Neutrophil (primary cell): ENCODE results near the gene TXN.

Experiments
- H3K27ac ChIP-seq: fragments of 200-600 bp; sonication (generic); 2 replicates; pipeline ENCODE4 v1.5.1; 2016; ENCODE audit warnings: mild to moderate bottlenecking, moderate library complexity
- H3K27me3 ChIP-seq: fragments of 200-600 bp; sonication (generic); 2 replicates; pipeline ENCODE4 v1.6.0; 2016; ENCODE audit warnings: mild to moderate bottlenecking
- H3K36me3 ChIP-seq: fragments of 200-600 bp; sonication (generic); 2 replicates; pipeline ENCODE4 v1.5.1; 2017
- H3K4me1 ChIP-seq, 2 experiments: fragments of 200-600 bp in 1 of 2; sonication (generic) in 1 of 2; 1 replicate in 1 of 2; 2 replicates in 1 of 2; pipeline versions ENCODE4 v1.5.1 to v1.6.1; 2013 to 2016; ENCODE audit warnings: low read depth in 1 of 2, low read length in 1 of 2, mild to moderate bottlenecking in 1 of 2, moderate library complexity in 1 of 2; ENCODE audit not compliant: control insufficient read depth in 1 of 2, insufficient read depth in 1 of 2
- H3K4me3 ChIP-seq, 2 experiments: fragments of 200-600 bp in 1 of 2; sonication (generic) in 1 of 2; 1 replicate in 1 of 2; 2 replicates in 1 of 2; pipeline ENCODE4 v1.5.1; 2013 to 2016; ENCODE audit warnings: low read depth in 1 of 2, low read length in 1 of 2, mild to moderate bottlenecking in 1 of 2, moderate library complexity in 1 of 2
- H3K9me3 ChIP-seq: fragments of 200-600 bp; sonication (generic); 2 replicates; pipeline ENCODE4 v1.5.1; 2016
- CTCF ChIP-seq: fragments of 200-600 bp; sonication (generic); IDR thresholded peaks from 2 replicates; pipeline ENCODE4 v1.5.1; 2016; ENCODE audit warnings: antibody characterized with exemption

TXN gene

GRCh38 chr9:110251212-110251611 is 5.1 kb downstream of the TXN start:
- H3K36me3 ChIP-seq, result peaks cover 43% of the 10 kb centered on the region
- H3K27ac ChIP-seq, result no peak overlapping the region
- no peak overlapping the region for H3K4me3 ChIP-seq
- no peaks in the 10 kb centered on the region for H3K9me3 ChIP-seq
- H3K27me3 ChIP-seq, result no peaks in the 10 kb centered on the region
- H3K4me1 ChIP-seq, result peaks cover 26 to 42% of the 10 kb centered on the region in 2 experiments
- no peak for TF ChIP-seq CTCF

GRCh38 chr9:110249603-110250002 is 6.7 kb downstream of the TXN start:
- Histone ChIP-seq H3K36me3 (peaks cover 58% of the 10 kb centered on the region), H3K9me3 (no peaks in the 10 kb centered on the region), H3K4me1 (peaks cover 21 to 35% of the 10 kb centered on the region in 2 experiments), H3K27me3 (no peaks in the 10 kb centered on the region), H3K4me3 (no peak overlapping the region), H3K27ac (peak overlapping the region; percentile 42)
- no peak for TF ChIP-seq CTCF

DNA sequence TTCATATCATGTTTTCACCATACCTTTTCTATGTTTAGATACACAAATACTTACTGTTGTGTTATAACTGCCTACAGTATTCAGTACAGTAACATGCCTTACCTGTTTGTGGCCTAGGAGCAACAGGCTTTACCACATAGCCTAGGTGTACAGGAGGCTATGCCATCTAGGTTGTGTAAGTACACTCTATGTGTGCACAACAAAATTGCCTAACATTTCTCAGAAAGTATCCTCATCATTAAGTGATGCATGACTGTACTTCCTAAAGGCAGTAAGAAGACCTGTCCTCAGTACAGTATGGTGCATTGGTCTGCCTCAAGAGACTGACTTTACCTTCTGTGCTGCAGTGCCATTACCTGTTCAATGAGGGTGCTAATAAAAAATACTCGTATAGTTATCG is 7.9 kb downstream of the TXN start:
- Histone ChIP-seq H3K27me3 (no peaks in the 10 kb centered on the region), H3K27ac (peak overlapping the region; percentile 19), H3K4me1 (peaks cover 9 to 23% of the 10 kb centered on the region in 2 experiments), H3K4me3 (no peak overlapping the region), H3K36me3 (peaks cover 70% of the 10 kb centered on the region), H3K9me3 (no peaks in the 10 kb centered on the region)
- no peak for TF ChIP-seq CTCF

GRCh38 chr9:110246214-110246613 is 10.1 kb downstream of the TXN start:
- TF ChIP-seq CTCF, result no peak
- Histone ChIP-seq H3K4me1 (peaks cover 7 to 8% of the 10 kb centered on the region in 2 experiments), H3K27ac (no peak overlapping the region), H3K9me3 (no peaks in the 10 kb centered on the region), H3K36me3 (peaks cover 91% of the 10 kb centered on the region), H3K4me3 (no peak overlapping the region), H3K27me3 (no peaks in the 10 kb centered on the region)

DNA sequence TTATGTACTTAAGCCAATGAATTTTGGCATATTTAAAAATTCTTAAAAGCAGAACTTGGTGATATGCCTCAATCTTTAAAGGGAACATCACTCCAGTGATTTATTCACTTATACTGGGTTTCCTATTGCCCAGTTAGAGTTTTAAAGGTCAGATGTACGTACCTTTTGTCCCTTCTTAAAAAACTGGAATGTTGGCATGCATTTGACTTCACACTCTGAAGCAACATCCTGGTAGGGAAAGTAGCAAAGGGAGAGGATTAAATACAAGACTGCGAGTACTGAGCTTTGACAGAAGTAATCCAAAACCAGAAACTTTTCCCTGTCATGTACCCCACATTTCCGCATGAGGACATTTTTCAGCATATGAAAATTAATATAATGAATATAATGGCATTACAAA is 11.7 kb downstream of the TXN start:
- Histone ChIP-seq H3K27me3 (no peaks in the 10 kb centered on the region), H3K4me3 (no peak overlapping the region), H3K36me3 (peaks cover 80% of the 10 kb centered on the region), H3K27ac (no peak overlapping the region), H3K4me1 (peaks cover 23 to 24% of the 10 kb centered on the region in 2 experiments), H3K9me3 (no peaks in the 10 kb centered on the region)
- TF ChIP-seq CTCF, result no peak

- no peaks in the 10 kb centered on the region for H3K9me3 ChIP-seq
- peaks cover 16 to 26% of the 10 kb centered on the region in 2 experiments for H3K4me1 ChIP-seq
- H3K36me3 ChIP-seq, result peaks cover 55% of the 10 kb centered on the region
- H3K27ac ChIP-seq, result peak overlapping the region; percentile 15
- TF ChIP-seq CTCF, result no peak
- no peak overlapping the region for H3K4me3 ChIP-seq
- no peaks in the 10 kb centered on the region for H3K27me3 ChIP-seq
Measured at GRCh38 chr9:110241858-110242321, 14.4 kb downstream of the TXN start.
